OCI-LY7 (cell line): Measurements from ENCODE around the gene TM9SF3.

Experiments used
- CTCF ChIP-seq: fragments of 200-600 bp; sonication (generic); conservative IDR thresholded peaks from 2 replicates; pipeline ENCODE4 v1.5.1; 2014; ENCODE audit warnings: mild to moderate bottlenecking, antibody characterized with exemption, low read length, moderate library complexity, mixed read lengths
- EZH2phosphoT487 ChIP-seq: fragments of 200-600 bp; sonication (generic); IDR thresholded peaks from 2 replicates; pipeline ENCODE4 v1.6.1; 2018; ENCODE audit warnings: low read depth, borderline replicate concordance, mild to moderate bottlenecking, mixed run types, antibody characterized with exemption, low read length, moderate library complexity, mixed read lengths

GRCh38 chr10:96505150-96506136 lies 81.4 kb downstream of the TM9SF3 start:
- TF ChIP-seq CTCF, result no peak
- TF ChIP-seq EZH2phosphoT487, result no peak
